Caco-2 (cell line): Measurements from ENCODE around the gene WNT7A. TPM values are rescaled to one million over a fixed set of nuclear protein-coding genes. Genes with fewer than 3 reads are reported as not detected.

Source experiments
- BruUV-seq: library from RNA; stranded (reverse); fragments of 400-500 nt; replicated peaks from 2 replicates; lab custom pipeline; 2021; lab: Mats Ljungman, UMichigan
- CTCF ChIA-PET: fragments of 300-600 bp; sonication (Branson Sonifier 250); formaldehyde crosslinking; loops from one replicate; lab custom pipeline; 2022; ENCODE audit warnings: antibody characterized with exemption; lab: Charles Lee
- POLR2A ChIA-PET: fragments of 300-600 bp; sonication (Branson Sonifier 250); formaldehyde crosslinking; loops from one replicate; lab custom pipeline; 2022; ENCODE audit warnings: antibody characterized with exemption; lab: Charles Lee
- DNase-seq, 2 experiments: peaks; one replicate each; pipeline versions ENCODE4 v3.0.0 to v3.0.0-alpha.2; 2020 to 2022
- H3K27me3 ChIP-seq: replicated peaks from 2 replicates; pipeline ENCODE4 v1.6.0; 2011; ENCODE audit warnings: low read length; ENCODE audit not compliant: control insufficient read depth, insufficient read depth
- H3K36me3 ChIP-seq: 2 replicates; pipeline ENCODE4 v1.5.1; 2011; ENCODE audit warnings: low read length; ENCODE audit not compliant: control insufficient read depth, insufficient read depth
- H3K4me1 ChIP-seq: fragments of 250-450 bp; sonication (Bioruptor Pico); 2 replicates; pipeline ENCODE4 v1.5.1; 2020; ENCODE audit warnings: mild to moderate bottlenecking
- H3K4me3 ChIP-seq: 2 replicates; pipeline ENCODE4 v1.5.1; 2011; ENCODE audit warnings: low read depth, mild to moderate bottlenecking, control low read depth, low read length
- H3K9me3 ChIP-seq: fragments of 250-450 bp; sonication (Bioruptor Pico); 2 replicates; pipeline ENCODE4 v1.5.1; 2020; ENCODE audit warnings: mild to moderate bottlenecking, moderate library complexity
- H3K27ac Mint-ChIP-seq: one replicate; pipeline ENCODE4 v1.8.0; 2022; ENCODE audit warnings: mixed read lengths; ENCODE audit not compliant: unreplicated experiment
- H3K27me3 Mint-ChIP-seq: one replicate; pipeline ENCODE4 v1.8.0; 2022; ENCODE audit warnings: mixed read lengths; ENCODE audit not compliant: insufficient read depth, unreplicated experiment
- H3K36me3 Mint-ChIP-seq: one replicate; pipeline ENCODE4 v1.8.0; 2022; ENCODE audit warnings: mild to moderate bottlenecking, mixed read lengths; ENCODE audit not compliant: insufficient read depth, unreplicated experiment
- H3K4me1 Mint-ChIP-seq: one replicate; pipeline ENCODE4 v1.8.0; 2022; ENCODE audit warnings: low read depth, mixed read lengths; ENCODE audit not compliant: unreplicated experiment
- H3K4me3 Mint-ChIP-seq: one replicate; pipeline ENCODE4 v1.8.0; 2022; ENCODE audit warnings: mild to moderate bottlenecking, moderate library complexity, mixed read lengths; ENCODE audit not compliant: unreplicated experiment
- H3K9me3 Mint-ChIP-seq: one replicate; pipeline ENCODE4 v1.8.0; 2022; ENCODE audit warnings: mixed read lengths; ENCODE audit not compliant: unreplicated experiment
- CTCF ChIP-seq, 2 experiments: fragments of 200-600 bp in 1 of 2; IDR thresholded peaks; 1 replicate in 1 of 2; 2 replicates in 1 of 2; pipeline versions ENCODE4 v1.5.1 to v1.8.0; 2011 to 2022; ENCODE audit warnings: antibody characterized with exemption in 1 of 2, control low read depth in 1 of 2, inconsistent platforms in 1 of 2, low read depth in 1 of 2, low read length in 1 of 2, mild to moderate bottlenecking in 1 of 2, moderate library complexity in 1 of 2; ENCODE audit not compliant: insufficient read depth in 1 of 2, severe bottlenecking in 1 of 2, unreplicated experiment in 1 of 2
- intact Hi-C: fragments of 100-400 bp; cut with micrococcal nuclease; formaldehyde crosslinking; loops from one replicate; pipeline ENCODE4 v1.10.0; 2022; ENCODE audit not compliant: unreplicated experiment
- total RNA-seq: library from RNA; stranded (reverse); gene quantifications from 2 replicates; pipeline ENCODE4 v1.2.3, GENCODE V29; 2022

Gene WNT7A
- total RNA-seq, 1 experiment from 2014 or later: 1.1 TPM

GRCh38 chr3:13861461-13861860, 18.4 kb downstream of the WNT7A start:
- Histone ChIP-seq H3K4me1 (no peaks in the 10 kb centered on the region), H3K4me3 (no peak overlapping the region), H3K27me3 (no peaks in the 10 kb centered on the region), H3K36me3 (no peaks in the 10 kb centered on the region), H3K9me3 (no peaks in the 10 kb centered on the region)
- Mint-ChIP-seq H3K36me3 (no peaks in the 10 kb centered on the region), H3K4me1 (no peaks in the 10 kb centered on the region), H3K27me3 (peaks cover 8% of the 10 kb centered on the region), H3K27ac (no peak overlapping the region), H3K4me3 (no peak overlapping the region), H3K9me3 (no peaks in the 10 kb centered on the region)
- intact Hi-C loops: no loop called here
- no peak for TF ChIP-seq CTCF (IDR thresholded peaks at IDR 0.05; ENCODE audit: insufficient read depth in 1 of 2, low read depth in 1 of 2, low read length in 1 of 2, severe bottlenecking in 1 of 2, unreplicated experiment in 1 of 2)
- no TSS peak for BruUV-seq
- ChIA-PET CTCF (no interaction called here), POLR2A (no interaction called here)
- no peak for DNase-seq

GRCh38 chr3:13860001-13860400, 19.9 kb downstream of the WNT7A start:
- CTCF ChIA-PET: no interaction called here
- Mint-ChIP-seq H3K36me3 (no peaks in the 10 kb centered on the region), H3K9me3 (no peaks in the 10 kb centered on the region), H3K27ac (no peak overlapping the region), H3K27me3 (peaks cover 5% of the 10 kb centered on the region), H3K4me3 (no peak overlapping the region), H3K4me1 (no peaks in the 10 kb centered on the region)
- no peaks in the 10 kb centered on the region for H3K36me3 ChIP-seq
- H3K4me1 ChIP-seq: no peaks in the 10 kb centered on the region
- H3K27me3 ChIP-seq: no peaks in the 10 kb centered on the region
- no peak for DNase-seq
- POLR2A ChIA-PET: no interaction called here
- no TSS peak for BruUV-seq
- intact Hi-C loops: no loop called here
- no peak overlapping the region for H3K4me3 ChIP-seq
- no peaks in the 10 kb centered on the region for H3K9me3 ChIP-seq
- no peak for TF ChIP-seq CTCF (IDR thresholded peaks at IDR 0.05; ENCODE audit: insufficient read depth in 1 of 2, low read depth in 1 of 2, low read length in 1 of 2, severe bottlenecking in 1 of 2, unreplicated experiment in 1 of 2)

- no peaks in the 10 kb centered on the region for H3K9me3 Mint-ChIP-seq
- H3K4me1 Mint-ChIP-seq: no peaks in the 10 kb centered on the region
- no peak for DNase-seq
- Histone ChIP-seq H3K27me3 (no peaks in the 10 kb centered on the region), H3K36me3 (no peaks in the 10 kb centered on the region), H3K4me1 (no peaks in the 10 kb centered on the region; the same call in 1 of the 2 replicates), H3K4me3 (no peak overlapping the region), H3K9me3 (no peaks in the 10 kb centered on the region)
- no peak for TF ChIP-seq CTCF (IDR thresholded peaks at IDR 0.05; ENCODE audit: insufficient read depth in 1 of 2, low read depth in 1 of 2, low read length in 1 of 2, severe bottlenecking in 1 of 2, unreplicated experiment in 1 of 2)
- H3K36me3 Mint-ChIP-seq: no peaks in the 10 kb centered on the region
- ChIA-PET CTCF (no interaction called here), POLR2A (no interaction called here)
- H3K27me3 Mint-ChIP-seq: peaks cover 3% of the 10 kb centered on the region
- BruUV-seq: no TSS peak
- no peak overlapping the region for H3K27ac Mint-ChIP-seq
- intact Hi-C loops: no loop called here
- no peak overlapping the region for H3K4me3 Mint-ChIP-seq
These were observed 20.9 kb downstream of the WNT7A start for GRCh38 chr3:13858768-13859520.
